CD4-positive, alpha-beta memory T cell (primary cell): ENCODE measurements around the gene RAB4A. TPM values are rescaled to one million over a fixed set of nuclear protein-coding genes. Genes with fewer than 3 reads are reported as not detected.
A peak's percentile ranks its signal among the peaks of the same experiment; 100 is the strongest.

ENCODE experiments used
- CTCF ChIA-PET: fragments of 350-600 bp; sonication (Branson Sonifier 250); formaldehyde crosslinking; loops from one replicate; lab custom pipeline; 2021; ENCODE audit warnings: inconsistent platforms; ENCODE audit not compliant: partially characterized antibody; lab: Charles Lee
- POLR2A ChIA-PET: fragments of 350-600 bp; sonication (Branson Sonifier 250); formaldehyde crosslinking; loops from one replicate; lab custom pipeline; 2021; ENCODE audit not compliant: partially characterized antibody; lab: Charles Lee
- DNase-seq, 5 donors: peaks; one replicate each; pipeline versions ENCODE4 v3.0.0 to v3.0.0-alpha.2; 2020 to 2022; ENCODE audit warnings: mixed read lengths in 1 of 5
- H3K27ac ChIP-seq: one replicate; pipeline ENCODE4 v1.7.0; 2013; ENCODE audit warnings: low read depth, low read length
- H3K27me3 ChIP-seq: 2 replicates; pipeline ENCODE4 v1.7.0; 2013; ENCODE audit warnings: mild to moderate bottlenecking, low read length, moderate library complexity; ENCODE audit not compliant: insufficient read depth
- H3K36me3 ChIP-seq: 2 replicates; pipeline ENCODE4 v1.7.0; 2013; ENCODE audit warnings: mild to moderate bottlenecking, low read length, moderate library complexity; ENCODE audit not compliant: insufficient read depth
- H3K4me1 ChIP-seq: 2 replicates; pipeline ENCODE4 v1.7.0; 2013; ENCODE audit warnings: mild to moderate bottlenecking, low read length, moderate library complexity; ENCODE audit not compliant: insufficient read depth
- H3K4me3 ChIP-seq, 2 donors: one replicate each; pipeline ENCODE4 v1.7.0; 2013; ENCODE audit warnings: low read length in 2 of 2, mild to moderate bottlenecking in 1 of 2
- H3K9me3 ChIP-seq, 2 donors: one replicate each; pipeline ENCODE4 v1.7.0; 2013; ENCODE audit warnings: low read length in 2 of 2, control low read depth in 1 of 2; ENCODE audit not compliant: control insufficient read depth in 1 of 2
- H3K27ac Mint-ChIP-seq, 7 donors: one replicate each; pipeline ENCODE4 v1.8.0; 2020 to 2021; ENCODE audit warnings: mixed read lengths in 7 of 7, mild to moderate bottlenecking in 6 of 7, inconsistent platforms in 3 of 7, moderate library complexity in 3 of 7
- H3K27me3 Mint-ChIP-seq, 2 donors: one replicate each; pipeline ENCODE4 v1.8.0; 2020 to 2021; ENCODE audit warnings: mixed read lengths in 2 of 2
- H3K36me3 Mint-ChIP-seq, 2 donors: one replicate each; pipeline ENCODE4 v1.8.0; 2020 to 2021; ENCODE audit warnings: mixed read lengths in 2 of 2, inconsistent platforms in 1 of 2, mild to moderate bottlenecking in 1 of 2
- H3K4me1 Mint-ChIP-seq, 4 donors: one replicate each; pipeline ENCODE4 v1.8.0; 2020 to 2021; ENCODE audit warnings: mixed read lengths in 4 of 4, mild to moderate bottlenecking in 1 of 4
- H3K4me3 Mint-ChIP-seq, 8 donors: one replicate each; pipeline ENCODE4 v1.8.0; 2020 to 2021; ENCODE audit warnings: mixed read lengths in 8 of 8, mild to moderate bottlenecking in 7 of 8, moderate library complexity in 6 of 8, inconsistent platforms in 3 of 8
- H3K9me3 Mint-ChIP-seq, 8 donors: one replicate each; pipeline ENCODE4 v1.8.0; 2020 to 2021; ENCODE audit warnings: mixed read lengths in 8 of 8, mild to moderate bottlenecking in 5 of 8, inconsistent platforms in 3 of 8, moderate library complexity in 1 of 8
- intact Hi-C: fragments of 100-400 bp; cut with micrococcal nuclease; formaldehyde crosslinking; loops from one replicate; pipeline ENCODE4 v1.15.1; 2023
- polyA plus RNA-seq, 2 donors: library from polyadenylated mRNA; unstranded; fragments of 300-500 nt; fragmentation: Illumina TruSeq; gene quantifications; one replicate each; pipeline ENCODE4 v1.2.3, GENCODE V29; 2021
- total RNA-seq, 2 experiments: library from RNA; stranded (reverse); gene quantifications; one replicate each; pipeline ENCODE4 v1.2.3, GENCODE V29; 2021

Gene RAB4A
- total and polyA plus RNA-seq, 4 experiments from 2014 or later, result 18.8 to 44.9 (median 33.3) TPM

GRCh38 chr1:229303855-229304254 is 32.9 kb downstream of the RAB4A start:
- intact Hi-C loops, result no loop called here
- Histone ChIP-seq H3K9me3 (no peaks in the 10 kb centered on the region), H3K27ac (no peak overlapping the region), H3K36me3 (peaks cover 13% of the 10 kb centered on the region), H3K4me3 (no peak overlapping the region), H3K4me1 (peaks cover 10% of the 10 kb centered on the region), H3K27me3 (no peaks in the 10 kb centered on the region)
- H3K36me3 Mint-ChIP-seq, result peaks cover 49 to 63% of the 10 kb centered on the region in 2 donors
- ChIA-PET CTCF (no interaction called here), POLR2A (no interaction called here)
- DNase-seq, result no peak
- no peaks in the 10 kb centered on the region for H3K9me3 Mint-ChIP-seq
- peak overlapping the region in 1 of 7 donors; percentile 51 for H3K27ac Mint-ChIP-seq
- no peaks in the 10 kb centered on the region for H3K27me3 Mint-ChIP-seq
- peak overlapping the region in 3 of 8 donors; percentile 13 to 34 (median 20) for H3K4me3 Mint-ChIP-seq
- peaks cover 4 to 27% (median 6%) of the 10 kb centered on the region in 4 donors for H3K4me1 Mint-ChIP-seq

GRCh38 chr1:229305392-229305791 is 34.5 kb downstream of the RAB4A start:
- Histone ChIP-seq H3K4me1 (peaks cover 10% of the 10 kb centered on the region), H3K4me3 (no peak overlapping the region), H3K27ac (no peak overlapping the region), H3K27me3 (no peaks in the 10 kb centered on the region), H3K36me3 (peaks cover under 1% of the 10 kb centered on the region), H3K9me3 (no peaks in the 10 kb centered on the region)
- CTCF ChIA-PET, result no interaction called here
- POLR2A ChIA-PET, result interaction anchor here (1.3 kb wide), 1 partner anchor 38 kb away, joined by 5 read pairs; the partner anchor contains the start of gene CCSAP
- Mint-ChIP-seq H3K36me3 (peaks cover 43 to 56% of the 10 kb centered on the region in 2 donors), H3K4me3 (no peak overlapping the region), H3K27me3 (no peaks in the 10 kb centered on the region), H3K27ac (no peak overlapping the region), H3K9me3 (no peaks in the 10 kb centered on the region), H3K4me1 (peaks cover 2 to 23% (median 6%) of the 10 kb centered on the region in 4 donors)
- intact Hi-C loops, result no loop called here
- no peak for DNase-seq

GRCh38 chr1:229309074-229309473 is 38.2 kb downstream of the RAB4A start:
- Mint-ChIP-seq H3K36me3 (peaks cover 50 to 52% of the 10 kb centered on the region in 2 donors), H3K9me3 (no peaks in the 10 kb centered on the region), H3K4me1 (peaks cover 0 to 6% (median 1%) of the 10 kb centered on the region in 4 donors), H3K27ac (no peak overlapping the region), H3K27me3 (no peaks in the 10 kb centered on the region), H3K4me3 (no peak overlapping the region)
- no peak overlapping the region for H3K27ac ChIP-seq
- H3K4me3 ChIP-seq, result no peak overlapping the region
- H3K27me3 ChIP-seq, result no peaks in the 10 kb centered on the region
- H3K9me3 ChIP-seq, result no peaks in the 10 kb centered on the region
- intact Hi-C loops, result no loop called here
- DNase-seq, result no peak
- ChIA-PET POLR2A (no interaction called here), CTCF (no interaction called here)
- H3K4me1 ChIP-seq, result peaks cover 2% of the 10 kb centered on the region
- no peaks in the 10 kb centered on the region for H3K36me3 ChIP-seq

GRCh38 chr1:229309684-229310083 is 38.8 kb downstream of the RAB4A start:
- Histone ChIP-seq H3K4me1 (no peaks in the 10 kb centered on the region), H3K27me3 (no peaks in the 10 kb centered on the region), H3K4me3 (no peak overlapping the region), H3K36me3 (no peaks in the 10 kb centered on the region), H3K9me3 (no peaks in the 10 kb centered on the region), H3K27ac (no peak overlapping the region)
- CTCF ChIA-PET, result no interaction called here
- H3K4me1 Mint-ChIP-seq, result peaks cover 0 to 3% (median 0%) of the 10 kb centered on the region in 4 donors
- H3K27me3 Mint-ChIP-seq, result no peaks in the 10 kb centered on the region
- no peak overlapping the region for H3K27ac Mint-ChIP-seq
- H3K4me3 Mint-ChIP-seq, result no peak overlapping the region
- no peak for DNase-seq
- H3K9me3 Mint-ChIP-seq, result no peaks in the 10 kb centered on the region
- intact Hi-C loops, result no loop called here
- POLR2A ChIA-PET, result no interaction called here
- peaks cover 44 to 46% of the 10 kb centered on the region in 2 donors for H3K36me3 Mint-ChIP-seq

GRCh38 chr1:229310833-229311232 is 39.9 kb downstream of the RAB4A start:
- CTCF ChIA-PET, result no interaction called here
- POLR2A ChIA-PET, result interaction anchor here (0.6 kb wide), 1 partner anchor 45 kb away, joined by 3 read pairs; no protein-coding TSS in a partner anchor
- H3K4me3 Mint-ChIP-seq, result no peak overlapping the region
- H3K4me1 Mint-ChIP-seq, result peaks cover 0 to 2% (median 0%) of the 10 kb centered on the region in 4 donors
- DNase-seq, result no peak
- H3K27me3 Mint-ChIP-seq, result no peaks in the 10 kb centered on the region
- H3K27ac ChIP-seq, result no peak overlapping the region
- H3K36me3 ChIP-seq, result no peaks in the 10 kb centered on the region
- peaks cover 40 to 46% of the 10 kb centered on the region in 2 donors for H3K36me3 Mint-ChIP-seq
- H3K4me3 ChIP-seq, result no peak overlapping the region
- intact Hi-C loops, result no loop called here
- H3K27ac Mint-ChIP-seq, result no peak overlapping the region
- H3K9me3 ChIP-seq, result no peaks in the 10 kb centered on the region
- H3K4me1 ChIP-seq, result no peaks in the 10 kb centered on the region
- H3K27me3 ChIP-seq, result no peaks in the 10 kb centered on the region
- no peaks in the 10 kb centered on the region for H3K9me3 Mint-ChIP-seq

GRCh38 chr1:229316166-229316565 is 45.3 kb downstream of the RAB4A start:
- Mint-ChIP-seq H3K4me3 (no peak overlapping the region), H3K27ac (no peak overlapping the region), H3K9me3 (no peaks in the 10 kb centered on the region), H3K36me3 (peaks cover 19 to 35% of the 10 kb centered on the region in 2 donors), H3K27me3 (no peaks in the 10 kb centered on the region), H3K4me1 (peaks cover 0 to 2% (median 0%) of the 10 kb centered on the region in 4 donors)
- POLR2A ChIA-PET, result interaction anchor here (0.7 kb wide), 1 partner anchor 53 kb away, joined by 3 read pairs; no protein-coding TSS in a partner anchor
- Histone ChIP-seq H3K9me3 (no peaks in the 10 kb centered on the region), H3K27me3 (no peaks in the 10 kb centered on the region), H3K36me3 (no peaks in the 10 kb centered on the region), H3K4me3 (no peak overlapping the region), H3K4me1 (no peaks in the 10 kb centered on the region), H3K27ac (no peak overlapping the region)
- intact Hi-C loops, result no loop called here
- CTCF ChIA-PET, result no interaction called here
- no peak for DNase-seq

GRCh38 chr1:229318056-229318455 is 47.1 kb downstream of the RAB4A start:
- peaks cover 17 to 35% of the 10 kb centered on the region in 2 donors for H3K36me3 Mint-ChIP-seq
- CTCF ChIA-PET, result no interaction called here

More at GRCh38 chr1:229318056-229318455, 47.1 kb downstream of the RAB4A start:
- peaks cover 0 to 4% (median 0%) of the 10 kb centered on the region in 4 donors for H3K4me1 Mint-ChIP-seq
- Histone ChIP-seq H3K9me3 (no peaks in the 10 kb centered on the region), H3K27me3 (no peaks in the 10 kb centered on the region), H3K27ac (no peak overlapping the region), H3K4me1 (no peaks in the 10 kb centered on the region), H3K4me3 (no peak overlapping the region), H3K36me3 (peaks cover 4% of the 10 kb centered on the region)
- no peak for DNase-seq
- no peak overlapping the region for H3K4me3 Mint-ChIP-seq
- H3K27ac Mint-ChIP-seq, result no peak overlapping the region
- intact Hi-C loops, result no loop called here
- no peaks in the 10 kb centered on the region for H3K27me3 Mint-ChIP-seq
- POLR2A ChIA-PET, result no interaction called here
- no peaks in the 10 kb centered on the region for H3K9me3 Mint-ChIP-seq
